ENCODE measurements around the gene FAM20B. TPM values are rescaled to one million over a fixed set of nuclear protein-coding genes. Genes with fewer than 3 reads are reported as not detected.

FAM20B gene
- total and polyA plus RNA-seq, 2 of the 13 experiments (the other 11 are each of a cell fraction or from before 2014, with no cell fraction given), result 13.8 to 26.9 TPM

- TF ChIP-seq ARID5B (CRISPR knock-in tag; IDR thresholded peaks at IDR 0.05), result no peak
These were observed 26.6 kb upstream of the FAM20B start (continued) for GRCh38 chr1:178999061-178999460.

DNA sequence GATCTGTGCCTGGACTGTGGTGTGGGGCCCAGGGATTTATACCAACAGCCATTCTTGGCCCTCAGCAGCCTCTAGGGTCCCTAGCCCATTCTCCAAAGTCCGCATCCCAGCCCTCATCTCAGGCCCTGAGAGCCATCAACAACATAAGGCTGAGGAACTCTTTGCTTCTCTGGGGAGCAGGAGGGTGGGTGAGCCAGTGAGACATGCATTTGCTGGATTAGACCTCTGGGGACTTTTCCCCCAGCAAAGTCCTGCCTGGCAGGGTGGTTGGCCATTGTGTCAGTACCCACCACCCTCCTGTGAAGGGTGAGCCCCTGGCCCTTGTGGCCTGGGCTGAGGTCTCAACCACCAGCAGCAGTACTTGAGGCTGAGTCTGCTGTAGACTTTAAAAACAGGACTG, 24.2 kb upstream of the FAM20B start:
- in situ Hi-C loops (cut with HindIII; ENCODE audit: extremely low pct_ligation_motif_present, low pct_unique_long_range_greater_than_20kb), result loop anchor here (5.0 kb wide), 2 partner anchors 234 to 469 kb away; no protein-coding TSS in a partner anchor
- 100% methylated on average over 1 of the region's 1 CpG for WGBS (ENCODE audit: low lambda C conversion rate)
- Histone ChIP-seq H3K4me2 (ENCODE audit: low read depth, low read length) (no peak overlapping the region), H3K36me3 (replicated peaks in 1 of 2; ENCODE audit: control insufficient read depth in 1 of 2, insufficient read depth in 2 of 2, low read length in 2 of 2) (no peaks in the 10 kb centered on the region), H3K4me1 (ENCODE audit: insufficient read depth, low read length) (peaks cover 47% of the 10 kb centered on the region), H3K27ac (ENCODE audit: extremely low read length, insufficient read depth, low read length) (no peak overlapping the region), H3K27me3 (ENCODE audit: control insufficient read depth in 1 of 2, insufficient read depth in 2 of 2, low read length in 2 of 2) (no peaks in the 10 kb centered on the region), H3K79me2 (ENCODE audit: insufficient read depth, low read length) (no peaks in the 10 kb centered on the region), H3K9me3 (ENCODE audit: low read length) (no peaks in the 10 kb centered on the region), H3K9ac (ENCODE audit: insufficient read depth, low read depth, low read length) (no peak overlapping the region), H2AFZ (ENCODE audit: low read length) (no peak overlapping the region), H4K20me1 (ENCODE audit: insufficient read depth, low read length) (no peaks in the 10 kb centered on the region), H3K4me3 (replicated peaks in 1 of 3; ENCODE audit: insufficient read depth in 1 of 3, low read depth in 2 of 3, low read length in 3 of 3) (no peak overlapping the region)
- FAIRE-seq, result no peak
- POLR2A ChIA-PET, result interaction anchor here (2.3 kb wide), 1 partner anchor 459 kb away, joined by 16 read pairs; no protein-coding TSS in a partner anchor
- intact Hi-C loops (cut with micrococcal nuclease; ENCODE audit: unreplicated experiment), result loop anchor here (5.0 to 10.0 kb wide), 2 partner anchors 79 to 687 kb away; no protein-coding TSS in a partner anchor
- ATAC-seq, result no peak
- no TSS peak for BruUV-seq (replicated peaks)
- no peak for DNase-seq (ENCODE audit: low spot score)
- CTCF ChIA-PET (ENCODE audit: low intra/inter-chr PET ratio, low total read pairs), result interaction anchor here (2.0 kb wide), 1 partner anchor 233 kb away, joined by 19 read pairs; no protein-coding TSS in a partner anchor
- TF ChIP-seq POLR2AphosphoS5 (IDR thresholded peaks at IDR 0.05; ENCODE audit: low read depth, low read length) (no peak), SP5 (CRISPR knock-in tag; IDR thresholded peaks at IDR 0.05; ENCODE audit: borderline replicate concordance, low read depth) (no peak), RARA (CRISPR knock-in tag; IDR thresholded peaks at IDR 0.05) (no peak), TCF7L2 (IDR thresholded peaks at IDR 0.05; ENCODE audit: low read depth, low read length) (no peak), ATF7-NPFF (CRISPR knock-in tag; IDR thresholded peaks at IDR 0.05; ENCODE audit: low read depth) (no peak), ZNF615 (CRISPR knock-in tag; IDR thresholded peaks at IDR 0.05; ENCODE audit: borderline replicate concordance) (no peak), ZNF12 (CRISPR knock-in tag; IDR thresholded peaks at IDR 0.05) (no peak), ZNF768 (CRISPR knock-in tag; IDR thresholded peaks at IDR 0.05) (no peak), ZNF468 (CRISPR knock-in tag; IDR thresholded peaks at IDR 0.05) (no peak), MYNN (CRISPR knock-in tag; IDR thresholded peaks at IDR 0.05; ENCODE audit: low read depth) (no peak), ZBTB43 (CRISPR knock-in tag; conservative IDR thresholded peaks at IDR 0.05) (no peak), GMEB2 (CRISPR knock-in tag; IDR thresholded peaks at IDR 0.05; ENCODE audit: low read depth) (no peak)
- TF ChIP-seq, protein P1, sequence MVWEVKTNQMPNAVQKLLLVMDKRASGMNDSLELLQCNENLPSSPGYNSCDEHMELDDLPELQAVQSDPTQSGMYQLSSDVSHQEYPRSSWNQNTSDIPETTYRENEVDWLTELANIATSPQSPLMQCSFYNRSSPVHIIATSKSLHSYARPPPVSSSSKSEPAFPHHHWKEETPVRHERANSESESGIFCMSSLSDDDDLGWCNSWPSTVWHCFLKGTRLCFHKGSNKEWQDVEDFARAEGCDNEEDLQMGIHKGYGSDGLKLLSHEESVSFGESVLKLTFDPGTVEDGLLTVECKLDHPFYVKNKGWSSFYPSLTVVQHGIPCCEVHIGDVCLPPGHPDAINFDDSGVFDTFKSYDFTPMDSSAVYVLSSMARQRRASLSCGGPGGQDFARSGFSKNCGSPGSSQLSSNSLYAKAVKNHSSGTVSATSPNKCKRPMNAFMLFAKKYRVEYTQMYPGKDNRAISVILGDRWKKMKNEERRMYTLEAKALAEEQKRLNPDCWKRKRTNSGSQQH (CRISPR knock-in tag; IDR thresholded peaks at IDR 0.05; ENCODE audit: low read depth), result no peak
